ENCODE measurements around the gene ZHX3. TPM values are rescaled to one million over a fixed set of nuclear protein-coding genes. Genes with fewer than 3 reads are reported as not detected.

The ZHX3 gene
- total RNA-seq, 1 experiment from 2014 or later: 22.7 TPM

- H3K4me1 Mint-ChIP-seq (ENCODE audit: low read depth, unreplicated experiment): peaks cover 14% of the 10 kb centered on the region
- peak overlapping the region; percentile 75 for H3K27ac Mint-ChIP-seq (ENCODE audit: unreplicated experiment)
- CTCF ChIA-PET: interaction anchor here (0.6 to 2.7 kb wide), 35 partner anchors 10 to 1479 kb away, joined by 3 to 99 read pairs (median 6); partner anchors contain the start of genes PLCG1 and ZHX3
- intact Hi-C loops (cut with micrococcal nuclease; ENCODE audit: unreplicated experiment): loop anchor here (1.0 to 2.0 kb wide), 5 partner anchors 71 to 371 kb away; no protein-coding TSS in a partner anchor
- no peaks in the 10 kb centered on the region for H3K9me3 Mint-ChIP-seq (ENCODE audit: low read depth, unreplicated experiment)
- peak overlapping the region; percentile 80 for H3K4me3 Mint-ChIP-seq (ENCODE audit: low read depth, unreplicated experiment)
- H3K36me3 Mint-ChIP-seq (ENCODE audit: insufficient read depth, unreplicated experiment): peaks cover 22% of the 10 kb centered on the region
- peak; percentile 99 for DNase-seq
- H3K27me3 Mint-ChIP-seq (ENCODE audit: unreplicated experiment): no peaks in the 10 kb centered on the region
- TF ChIP-seq, protein P1, sequence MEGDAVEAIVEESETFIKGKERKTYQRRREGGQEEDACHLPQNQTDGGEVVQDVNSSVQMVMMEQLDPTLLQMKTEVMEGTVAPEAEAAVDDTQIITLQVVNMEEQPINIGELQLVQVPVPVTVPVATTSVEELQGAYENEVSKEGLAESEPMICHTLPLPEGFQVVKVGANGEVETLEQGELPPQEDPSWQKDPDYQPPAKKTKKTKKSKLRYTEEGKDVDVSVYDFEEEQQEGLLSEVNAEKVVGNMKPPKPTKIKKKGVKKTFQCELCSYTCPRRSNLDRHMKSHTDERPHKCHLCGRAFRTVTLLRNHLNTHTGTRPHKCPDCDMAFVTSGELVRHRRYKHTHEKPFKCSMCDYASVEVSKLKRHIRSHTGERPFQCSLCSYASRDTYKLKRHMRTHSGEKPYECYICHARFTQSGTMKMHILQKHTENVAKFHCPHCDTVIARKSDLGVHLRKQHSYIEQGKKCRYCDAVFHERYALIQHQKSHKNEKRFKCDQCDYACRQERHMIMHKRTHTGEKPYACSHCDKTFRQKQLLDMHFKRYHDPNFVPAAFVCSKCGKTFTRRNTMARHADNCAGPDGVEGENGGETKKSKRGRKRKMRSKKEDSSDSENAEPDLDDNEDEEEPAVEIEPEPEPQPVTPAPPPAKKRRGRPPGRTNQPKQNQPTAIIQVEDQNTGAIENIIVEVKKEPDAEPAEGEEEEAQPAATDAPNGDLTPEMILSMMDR (IDR thresholded peaks at IDR 0.05; ENCODE audit: unreplicated experiment): peak; percentile 99
- no TSS peak for BruUV-seq (replicated peaks)
Measured at GRCh38 chr20:41339957-41340326, 22.4 kb upstream of the ZHX3 start.

- intact Hi-C loops (cut with micrococcal nuclease; ENCODE audit: unreplicated experiment): no loop called here
- no peak for DNase-seq
- Mint-ChIP-seq H3K36me3 (ENCODE audit: insufficient read depth, unreplicated experiment) (peaks cover 17% of the 10 kb centered on the region), H3K9me3 (ENCODE audit: low read depth, unreplicated experiment) (no peaks in the 10 kb centered on the region), H3K4me1 (ENCODE audit: low read depth, unreplicated experiment) (peaks cover 14% of the 10 kb centered on the region), H3K4me3 (ENCODE audit: low read depth, unreplicated experiment) (no peak overlapping the region), H3K27ac (ENCODE audit: unreplicated experiment) (no peak overlapping the region), H3K27me3 (ENCODE audit: unreplicated experiment) (no peaks in the 10 kb centered on the region)
- no TSS peak for BruUV-seq (replicated peaks)
- CTCF ChIA-PET: interaction anchor here (1.3 kb wide), 1 partner anchor 18 kb away, joined by 3 read pairs; no protein-coding TSS in a partner anchor
- TF ChIP-seq, protein P1 (IDR thresholded peaks at IDR 0.05; ENCODE audit: unreplicated experiment): no peak
Measured at GRCh38 chr20:41336711-41337492, 19.4 kb upstream of the ZHX3 start.

- H3K4me1 Mint-ChIP-seq (ENCODE audit: low read depth, unreplicated experiment): peaks cover 14% of the 10 kb centered on the region
- intact Hi-C loops (cut with micrococcal nuclease; ENCODE audit: unreplicated experiment): no loop called here
- CTCF ChIA-PET: interaction anchor here (0.7 kb wide), 1 partner anchor 142 kb away, joined by 4 read pairs; no protein-coding TSS in a partner anchor
- TF ChIP-seq, protein P1 (IDR thresholded peaks at IDR 0.05; ENCODE audit: unreplicated experiment): no peak
- H3K36me3 Mint-ChIP-seq (ENCODE audit: insufficient read depth, unreplicated experiment): peaks cover 9% of the 10 kb centered on the region
- no TSS peak for BruUV-seq (replicated peaks)
- no peaks in the 10 kb centered on the region for H3K9me3 Mint-ChIP-seq (ENCODE audit: low read depth, unreplicated experiment)
- no peak overlapping the region for H3K4me3 Mint-ChIP-seq (ENCODE audit: low read depth, unreplicated experiment)
- no peaks in the 10 kb centered on the region for H3K27me3 Mint-ChIP-seq (ENCODE audit: unreplicated experiment)
- no peak for DNase-seq
- H3K27ac Mint-ChIP-seq (ENCODE audit: unreplicated experiment): no peak overlapping the region
Measured at GRCh38 chr20:41335591-41335990, 18.1 kb upstream of the ZHX3 start.

DNA sequence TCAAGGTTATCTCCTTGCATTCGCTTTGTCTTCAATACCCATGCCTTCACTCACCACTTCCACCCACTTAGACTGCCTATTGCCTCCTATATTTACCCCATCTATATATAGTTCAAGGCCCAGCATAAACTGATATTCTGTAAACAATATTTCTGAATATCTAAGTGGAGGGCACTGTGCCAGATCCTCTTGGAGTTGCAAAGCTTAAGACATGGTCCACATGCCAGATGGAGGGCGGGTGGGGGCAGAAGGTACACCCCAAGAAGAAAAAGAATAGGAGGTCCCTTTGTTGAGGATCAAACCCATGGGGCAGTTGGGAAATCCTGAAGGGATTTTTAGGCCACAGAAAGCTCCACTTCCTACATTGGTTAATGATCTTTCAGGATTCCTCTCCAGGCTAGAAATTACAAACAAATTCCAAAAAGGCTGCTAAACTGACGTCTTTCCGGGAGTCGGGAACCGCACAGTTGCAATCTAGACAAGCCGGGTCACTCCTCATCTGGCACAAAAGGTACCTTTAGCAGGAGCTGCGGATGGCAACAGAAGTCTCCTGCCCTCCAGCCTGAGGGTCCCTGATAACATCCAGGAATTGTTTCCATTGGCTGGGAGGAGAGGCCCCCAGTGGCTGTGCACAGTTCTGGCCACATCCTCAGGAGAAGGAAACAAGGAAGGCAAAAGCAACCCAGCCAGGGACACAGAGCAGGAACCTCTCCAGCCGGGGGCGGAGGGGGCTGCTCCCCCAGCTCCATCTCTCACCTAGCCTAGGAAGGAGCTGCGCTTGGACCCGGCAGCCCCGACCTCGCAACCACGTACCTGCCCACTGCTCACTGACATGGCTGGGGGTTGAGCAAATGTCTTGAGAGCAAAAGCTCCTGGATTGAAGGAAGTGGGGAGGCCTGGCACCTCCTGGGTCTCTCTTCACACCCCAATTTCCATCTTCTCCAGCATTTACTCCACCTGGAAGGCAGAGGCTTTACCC lies 17.2 kb upstream of the ZHX3 start:
- H3K4me3 Mint-ChIP-seq (ENCODE audit: low read depth, unreplicated experiment): no peak overlapping the region
- peaks cover 15% of the 10 kb centered on the region for H3K4me1 Mint-ChIP-seq (ENCODE audit: low read depth, unreplicated experiment)
- TF ChIP-seq, protein P1 (IDR thresholded peaks at IDR 0.05; ENCODE audit: unreplicated experiment): no peak
- CTCF ChIA-PET: interaction anchor here (0.7 kb wide), 1 partner anchor 16 kb away, joined by 4 read pairs; no protein-coding TSS in a partner anchor
- no peaks in the 10 kb centered on the region for H3K9me3 Mint-ChIP-seq (ENCODE audit: low read depth, unreplicated experiment)
- BruUV-seq (replicated peaks): no TSS peak
- no peaks in the 10 kb centered on the region for H3K27me3 Mint-ChIP-seq (ENCODE audit: unreplicated experiment)
- no peak overlapping the region for H3K27ac Mint-ChIP-seq (ENCODE audit: unreplicated experiment)
- peaks cover under 1% of the 10 kb centered on the region for H3K36me3 Mint-ChIP-seq (ENCODE audit: insufficient read depth, unreplicated experiment)
- DNase-seq: no peak
- intact Hi-C loops (cut with micrococcal nuclease; ENCODE audit: unreplicated experiment): no loop called here
